HCT116 (cell line): ENCODE results near the gene THAP8. TPM values are rescaled to one million over a fixed set of nuclear protein-coding genes. Genes with fewer than 3 reads are reported as not detected.

Experiments used
- ATAC-seq: fragments of 200-7000 bp; cut with Tn5 transposase; 2 replicates; pipeline ENCODE4 v1.9.1; 2020; ENCODE audit warnings: mild to moderate bottlenecking, moderate library complexity
- BruUV-seq: library from RNA; stranded (reverse); fragments of 400-500 nt; replicated peaks from 2 replicates; lab custom pipeline; 2021; lab: Mats Ljungman, UMichigan
- CTCF ChIA-PET: fragments of 300-600 bp; sonication (Branson Sonifier 250); formaldehyde crosslinking; loops from one replicate; lab custom pipeline; 2021; ENCODE audit warnings: antibody characterized with exemption; lab: Charles Lee
- POLR2A ChIA-PET: fragments of 300-600, 350-600 bp; sonication (Branson Sonifier 250); formaldehyde crosslinking; loops from one replicate; lab custom pipeline; 2021; ENCODE audit warnings: antibody characterized with exemption; lab: Charles Lee
- RAD21 ChIA-PET, 2 experiments: fragments of 300-600 bp; sonication (Branson Sonifier 250); formaldehyde crosslinking; loops; one replicate each; lab custom pipeline; 2023; ENCODE audit warnings: low total read pairs in 2 of 2; ENCODE audit not compliant: uncharacterized antibody in 2 of 2, unreplicated experiment in 2 of 2, low non-redundant PET in 1 of 2; lab: Charles Lee
- DNase-seq: peaks from one replicate; pipeline ENCODE4 v3.0.0-alpha.2; 2010; ENCODE audit warnings: low read depth, low spot score
- H2AFZ ChIP-seq: fragments of 200-600 bp; shearing (Covaris generic), sonication (generic); 2 replicates; pipeline ENCODE4 v1.6.1; 2017; ENCODE audit warnings: low read depth, mixed run types, mixed read lengths, antibody characterized with exemption, low read length; ENCODE audit not compliant: poor library complexity, severe bottlenecking
- H3K27ac ChIP-seq: 2 replicates; pipeline ENCODE4 v1.5.1; 2012; ENCODE audit warnings: low read depth, low read length
- H3K27me3 ChIP-seq: fragments of 200-600 bp; sonication (generic); 2 replicates; pipeline ENCODE4 v1.6.1; 2016; ENCODE audit warnings: mixed run types, low read length, mixed read lengths; ENCODE audit not compliant: insufficient read depth
- H3K36me3 ChIP-seq, 2 experiments: fragments of 200-500 bp in 1 of 2; fragments of 200-600 bp in 1 of 2; sonication (Bioruptor generic) in 1 of 2; sonication (generic) in 1 of 2; 2 replicates each; pipeline versions ENCODE4 v1.5.1 to v1.6.1; 2014 to 2016; ENCODE audit warnings: low read length in 2 of 2, inconsistent platforms in 1 of 2, mixed read lengths in 1 of 2, mixed run types in 1 of 2; ENCODE audit not compliant: insufficient read depth in 2 of 2, control insufficient read depth in 1 of 2
- H3K4me1 ChIP-seq, 2 experiments: fragments of 200-600 bp in 1 of 2; sonication (generic) in 1 of 2; 2 replicates each; pipeline versions ENCODE4 v1.5.1 to v1.6.1; 2012 to 2017; ENCODE audit warnings: low read length in 2 of 2, inconsistent platforms in 1 of 2, mild to moderate bottlenecking in 1 of 2, mixed read lengths in 1 of 2, mixed run types in 1 of 2, moderate library complexity in 1 of 2; ENCODE audit not compliant: insufficient read depth in 2 of 2, control insufficient read depth in 1 of 2
- H3K4me2 ChIP-seq: fragments of 200-600 bp; sonication (generic); 2 replicates; pipeline ENCODE4 v1.6.1; 2017; ENCODE audit warnings: mixed run types, low read length, mixed read lengths
- H3K4me3 ChIP-seq, 2 experiments: fragments of 200-600 bp in 1 of 2; sonication (generic) in 1 of 2; replicated peaks in 1 of 2; 2 replicates each; pipeline ENCODE4 v1.5.1; 2011 to 2016; ENCODE audit warnings: low read length in 2 of 2, control low read depth in 1 of 2, low read depth in 1 of 2, mild to moderate bottlenecking in 1 of 2, mixed read lengths in 1 of 2, mixed run types in 1 of 2
- H3K79me2 ChIP-seq: fragments of 200-600 bp; sonication (generic); 2 replicates; pipeline ENCODE4 v1.6.1; 2017; ENCODE audit warnings: mild to moderate bottlenecking, mixed run types, low read length, moderate library complexity, mixed read lengths; ENCODE audit not compliant: insufficient read depth
- H3K9ac ChIP-seq: fragments of 200-600 bp; sonication (generic); 2 replicates; pipeline ENCODE4 v1.6.1; 2016; ENCODE audit warnings: low read length, mixed read lengths
- H3K9me2 ChIP-seq: fragments of 200-600 bp; sonication (generic), shearing (Covaris generic); 2 replicates; pipeline ENCODE4 v1.6.1; 2017; ENCODE audit warnings: mixed run types, mild to moderate bottlenecking, moderate library complexity; ENCODE audit not compliant: insufficient read depth
- H3K9me3 ChIP-seq, 2 experiments: fragments of 200-500 bp in 1 of 2; fragments of 200-600 bp in 1 of 2; sonication (Bioruptor generic) in 1 of 2; sonication (generic) in 1 of 2; 2 replicates each; pipeline ENCODE4 v1.6.1; 2014 to 2017; ENCODE audit warnings: low read length in 2 of 2, mixed read lengths in 2 of 2, inconsistent platforms in 1 of 2, low read depth in 1 of 2, mild to moderate bottlenecking in 1 of 2, mixed run types in 1 of 2, moderate library complexity in 1 of 2; ENCODE audit not compliant: control insufficient read depth in 1 of 2, insufficient read depth in 1 of 2
- H4K20me1 ChIP-seq: fragments of 200-600 bp; sonication (generic), shearing (Covaris generic); 2 replicates; pipeline ENCODE4 v1.6.1; 2017; ENCODE audit warnings: mixed run types, mild to moderate bottlenecking, moderate library complexity; ENCODE audit not compliant: insufficient read depth
- CBX3 ChIP-seq: IDR thresholded peaks from 2 replicates; pipeline ENCODE4 v1.6.1; 2012; ENCODE audit warnings: low read depth
- CEBPB ChIP-seq: IDR thresholded peaks from 2 replicates; pipeline ENCODE4 v1.6.1; 2012; ENCODE audit warnings: low read depth
- FOSL1 ChIP-seq: IDR thresholded peaks from 2 replicates; pipeline ENCODE4 v1.6.1; 2012; ENCODE audit warnings: low read depth
- intact Hi-C: fragments of 100-400 bp; cut with micrococcal nuclease; formaldehyde crosslinking; loops from 2 replicates; pipeline ENCODE4 v1.10.0; 2022
- total RNA-seq: library from RNA; stranded (reverse); gene quantifications from one replicate; pipeline ENCODE4 v1.2.1, GENCODE V29; 2021; ENCODE audit not compliant: unreplicated experiment
- TF ChIP-seq, protein P1 (sequence below): IDR thresholded peaks from 2 replicates; pipeline ENCODE4 v1.6.1; 2012; ENCODE audit warnings: low read depth

Gene THAP8
- total RNA-seq, 1 experiment from 2014 or later = 1.7 TPM

GRCh38 chr19:36103040-36103626, 49.0 kb upstream of the THAP8 start:
- no peak for DNase-seq
- Histone ChIP-seq H4K20me1 (no peaks in the 10 kb centered on the region), H2AFZ (no peak overlapping the region), H3K4me2 (no peak overlapping the region), H3K9ac (no peak overlapping the region), H3K9me3 (no peaks in the 10 kb centered on the region), H3K79me2 (no peaks in the 10 kb centered on the region), H3K36me3 (peaks cover 10 to 28% of the 10 kb centered on the region in 2 experiments; a peak in 3 of 4 replicates), H3K4me3 (no peak overlapping the region), H3K27ac (no peak overlapping the region), H3K27me3 (no peaks in the 10 kb centered on the region), H3K9me2 (no peaks in the 10 kb centered on the region), H3K4me1 (peaks cover 0 to 21% of the 10 kb centered on the region in 2 experiments; a peak in 2 of 4 replicates)
- CTCF ChIA-PET = no interaction called here
- intact Hi-C loops = no loop called here
- RAD21 ChIA-PET = no interaction called here
- TF ChIP-seq CEBPB = no peak
- TF ChIP-seq, protein P1, sequence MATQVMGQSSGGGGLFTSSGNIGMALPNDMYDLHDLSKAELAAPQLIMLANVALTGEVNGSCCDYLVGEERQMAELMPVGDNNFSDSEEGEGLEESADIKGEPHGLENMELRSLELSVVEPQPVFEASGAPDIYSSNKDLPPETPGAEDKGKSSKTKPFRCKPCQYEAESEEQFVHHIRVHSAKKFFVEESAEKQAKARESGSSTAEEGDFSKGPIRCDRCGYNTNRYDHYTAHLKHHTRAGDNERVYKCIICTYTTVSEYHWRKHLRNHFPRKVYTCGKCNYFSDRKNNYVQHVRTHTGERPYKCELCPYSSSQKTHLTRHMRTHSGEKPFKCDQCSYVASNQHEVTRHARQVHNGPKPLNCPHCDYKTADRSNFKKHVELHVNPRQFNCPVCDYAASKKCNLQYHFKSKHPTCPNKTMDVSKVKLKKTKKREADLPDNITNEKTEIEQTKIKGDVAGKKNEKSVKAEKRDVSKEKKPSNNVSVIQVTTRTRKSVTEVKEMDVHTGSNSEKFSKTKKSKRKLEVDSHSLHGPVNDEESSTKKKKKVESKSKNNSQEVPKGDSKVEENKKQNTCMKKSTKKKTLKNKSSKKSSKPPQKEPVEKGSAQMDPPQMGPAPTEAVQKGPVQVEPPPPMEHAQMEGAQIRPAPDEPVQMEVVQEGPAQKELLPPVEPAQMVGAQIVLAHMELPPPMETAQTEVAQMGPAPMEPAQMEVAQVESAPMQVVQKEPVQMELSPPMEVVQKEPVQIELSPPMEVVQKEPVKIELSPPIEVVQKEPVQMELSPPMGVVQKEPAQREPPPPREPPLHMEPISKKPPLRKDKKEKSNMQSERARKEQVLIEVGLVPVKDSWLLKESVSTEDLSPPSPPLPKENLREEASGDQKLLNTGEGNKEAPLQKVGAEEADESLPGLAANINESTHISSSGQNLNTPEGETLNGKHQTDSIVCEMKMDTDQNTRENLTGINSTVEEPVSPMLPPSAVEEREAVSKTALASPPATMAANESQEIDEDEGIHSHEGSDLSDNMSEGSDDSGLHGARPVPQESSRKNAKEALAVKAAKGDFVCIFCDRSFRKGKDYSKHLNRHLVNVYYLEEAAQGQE = no peak
- no peak for TF ChIP-seq CBX3
- no peak for TF ChIP-seq FOSL1
- no peak for ATAC-seq
- BruUV-seq = no TSS peak
- POLR2A ChIA-PET = no interaction called here
